Transverse colon (tissue), 4 donors: Measurements from ENCODE around the gene DND1.

ENCODE experiments used
- CTCF ChIP-seq, 5 experiments: fragments of 200-600 bp in 3 of 5; fragments of 450-650 bp in 2 of 5; sonication (generic) in 3 of 5; IDR thresholded peaks; 1 replicate in 2 of 5; 2 replicates in 3 of 5; pipeline ENCODE4 v1.5.1; 2016 to 2017; ENCODE audit warnings: antibody characterized with exemption in 5 of 5, inconsistent platforms in 3 of 5, mild to moderate bottlenecking in 2 of 5, moderate library complexity in 1 of 5
- EP300 ChIP-seq: sonication (generic); formaldehyde crosslinking; IDR thresholded peaks from one replicate; pipeline ENCODE4 v1.6.1; 2017; ENCODE audit warnings: antibody characterized with exemption, low read depth
- POLR2A ChIP-seq: fragments of 450-650 bp; IDR thresholded peaks from one replicate; pipeline ENCODE4 v1.6.1; 2016; ENCODE audit warnings: antibody characterized with exemption, mild to moderate bottlenecking, moderate library complexity
- POLR2AphosphoS5 ChIP-seq, 3 donors: sonication (generic); formaldehyde crosslinking; IDR thresholded peaks; one replicate each; pipeline ENCODE4 v1.6.1; 2016; ENCODE audit warnings: antibody characterized with exemption in 3 of 3

- TF ChIP-seq CTCF (IDR thresholded peaks at IDR 0.05) = no peak
- no peak for TF ChIP-seq POLR2A
- no peak for TF ChIP-seq EP300
- no peak for TF ChIP-seq POLR2AphosphoS5 (IDR thresholded peaks at IDR 0.05)
These were observed 40.3 kb upstream of the DND1 start for GRCh38 chr5:140713562-140714094.
